Measurements from ENCODE around the gene HCRT.
"Not testable (repeated sequence)": the region's sequence is repeated elsewhere in the genome, so short reads cannot be mapped to it uniquely, and the experiment has no call there.

HCRT gene

GRCh38 chr17:42180411-42180921 is 4.8 kb downstream of the HCRT start:
- no peak for DNase-seq (ENCODE audit: low spot score)
- no peak for FAIRE-seq

- DNase-seq (ENCODE audit: low spot score) = no peak
- FAIRE-seq = no peak
These were observed 5.3 kb downstream of the HCRT start for GRCh38 chr17:42179911-42180410.

DNA sequence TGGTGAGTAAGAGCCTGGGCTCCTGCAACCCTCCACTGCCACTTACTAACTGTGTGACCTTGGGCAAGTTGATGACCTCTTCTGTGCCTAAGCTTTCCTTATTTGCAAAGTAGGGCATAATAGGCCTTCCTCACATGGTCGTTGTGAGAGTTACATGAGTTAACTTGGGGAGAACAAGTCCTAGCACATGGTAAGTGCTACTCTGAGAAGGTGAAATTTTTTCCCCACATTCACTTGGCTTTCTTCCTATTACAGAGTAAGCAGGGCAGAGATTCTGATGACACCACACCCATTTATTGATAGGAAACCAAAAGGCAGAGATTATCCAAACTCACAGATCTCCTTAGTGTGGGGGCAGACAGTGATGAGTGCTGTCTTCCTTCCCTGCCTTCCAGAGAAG is 5.9 kb downstream of the HCRT start:
- FAIRE-seq (no peak), DNase-seq (ENCODE audit: low spot score) (no peak)

DNA sequence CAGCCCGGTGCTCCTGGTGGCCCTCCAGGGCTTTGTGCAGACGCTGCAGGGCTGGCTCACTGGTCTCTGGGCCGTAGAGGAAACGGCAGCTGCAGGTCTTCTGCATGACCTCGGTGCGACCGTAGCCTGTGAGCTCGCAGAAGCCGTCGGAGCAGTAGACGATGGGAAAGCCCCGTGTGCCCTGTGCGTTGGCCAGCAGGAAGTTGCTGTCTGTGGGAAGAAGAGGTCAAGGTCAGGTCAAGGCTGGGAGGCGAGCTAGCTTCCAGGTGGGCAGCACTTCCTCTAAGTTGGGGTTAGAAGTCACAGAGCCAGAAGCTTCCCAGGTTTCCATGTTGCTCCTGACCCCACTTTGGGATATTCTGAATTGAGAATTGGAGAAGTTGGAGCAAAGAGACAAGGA is 6.4 kb downstream of the HCRT start:
- no peak for FAIRE-seq
- DNase-seq (ENCODE audit: low spot score) = no peak

DNA sequence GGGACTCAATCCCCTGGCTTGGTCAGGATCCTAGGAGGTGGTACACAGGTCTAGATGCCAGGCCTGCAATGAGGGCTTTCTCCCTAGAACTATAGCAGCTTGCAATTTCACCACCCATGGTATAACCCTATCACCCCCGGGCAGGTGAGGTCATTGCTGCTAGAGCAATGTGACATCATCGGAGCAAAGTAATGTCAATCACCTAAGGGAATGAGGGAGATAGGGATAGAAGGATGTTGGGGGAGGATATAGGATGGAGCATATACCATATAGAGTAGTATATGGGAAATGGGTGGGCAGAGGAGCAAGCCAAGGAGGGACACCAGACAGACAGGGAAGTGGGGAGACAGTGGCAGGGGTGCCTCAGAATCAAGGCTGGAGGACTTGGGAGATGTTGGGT is 7.6 kb downstream of the HCRT start:
- FAIRE-seq = no peak

DNA sequence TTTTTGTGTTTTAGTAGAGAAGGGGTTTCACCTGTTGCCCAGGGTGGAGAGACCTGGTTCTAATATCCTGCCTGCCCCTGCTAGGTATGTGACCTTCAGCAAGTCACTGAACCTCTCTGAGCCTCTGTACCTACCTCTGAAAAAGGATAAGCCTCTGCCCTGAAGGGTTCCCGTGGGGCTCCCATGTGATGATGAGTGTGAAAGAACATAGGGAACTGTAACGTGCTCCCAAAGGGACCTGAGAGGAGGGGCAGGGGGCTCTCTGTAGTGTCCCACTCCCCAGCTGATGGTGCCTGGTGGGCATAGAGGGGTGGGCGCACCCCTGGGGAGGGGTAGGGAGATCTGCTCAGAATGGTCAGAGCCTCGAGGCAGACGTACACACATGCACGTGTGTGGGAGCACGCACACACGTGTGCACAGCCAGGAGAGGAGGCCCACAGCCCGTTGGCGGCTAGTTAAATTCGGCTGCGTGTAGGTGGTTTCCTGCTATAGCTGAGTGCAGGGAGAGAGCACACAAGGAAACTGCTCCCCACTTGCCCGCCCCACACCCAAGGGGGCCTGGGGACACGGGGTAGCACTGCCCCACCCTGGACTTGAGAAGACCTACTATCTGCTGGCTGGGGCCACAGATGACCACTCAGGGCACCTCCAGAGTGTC is 11.0 kb downstream of the HCRT start:
- DNase-seq (ENCODE audit: low spot score) (no peak), FAIRE-seq (no peak)

More for the DNA sequence above, 7.6 kb downstream of the HCRT start:
- no peak for DNase-seq (ENCODE audit: low spot score)

- no peak for FAIRE-seq
- no peak for DNase-seq (ENCODE audit: low spot score)
These were observed 13.4 kb downstream of the HCRT start for GRCh38 chr17:42171831-42172230.

DNA sequence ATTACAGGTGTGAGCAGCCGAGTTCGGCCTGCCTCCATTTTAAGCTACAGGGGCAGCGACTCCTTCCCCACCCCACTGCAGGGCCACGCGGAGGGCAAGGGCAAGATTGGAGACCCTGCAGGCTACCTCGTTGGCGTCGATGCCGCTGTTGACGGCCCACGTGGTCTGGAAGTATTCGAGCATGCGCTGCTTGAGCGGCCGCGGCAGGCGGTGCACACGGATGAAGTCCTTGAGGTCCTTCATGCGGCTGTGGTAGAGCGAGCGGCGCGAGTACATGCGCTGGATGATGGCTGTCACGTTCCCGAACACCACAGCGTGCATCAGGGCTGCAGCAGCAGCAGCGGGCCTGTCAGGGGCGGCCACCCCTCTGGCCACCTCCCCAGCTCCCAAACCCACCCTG is 15.9 kb downstream of the HCRT start:
- FAIRE-seq (no peak), DNase-seq (ENCODE audit: low spot score) (no peak)

DNA sequence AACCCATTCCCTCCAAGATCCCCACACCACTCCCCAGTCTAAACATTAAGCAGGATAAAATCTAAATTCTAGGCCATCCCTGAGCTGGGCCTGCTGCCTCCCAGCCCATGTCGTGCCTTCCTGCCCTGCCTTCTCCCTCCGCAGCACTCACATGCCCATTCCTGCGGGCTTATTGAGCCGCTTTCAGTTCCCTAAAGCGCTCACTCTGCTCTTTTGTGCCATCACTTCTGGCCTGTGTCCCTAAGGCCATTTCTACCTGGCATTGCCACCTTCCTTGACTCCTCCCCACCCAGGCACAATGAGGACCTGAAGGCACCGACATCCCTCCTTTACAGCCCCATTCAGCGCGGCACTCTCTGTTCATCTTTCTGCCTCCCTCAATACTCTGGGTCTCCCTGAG is 17.4 kb downstream of the HCRT start:
- no peak for DNase-seq (ENCODE audit: low spot score)

GRCh38 chr17:42166196-42166763 is 19.0 kb downstream of the HCRT start:
- no peak for DNase-seq (ENCODE audit: low spot score)
- no peak for FAIRE-seq

More for the DNA sequence above, 17.4 kb downstream of the HCRT start:
- FAIRE-seq = no peak

GRCh38 chr17:42165751-42166150 is 19.5 kb downstream of the HCRT start:
- no peak for DNase-seq (ENCODE audit: low spot score)
- no peak for FAIRE-seq

- no peak for DNase-seq (ENCODE audit: low spot score)
- FAIRE-seq = no peak
These were observed 21.4 kb downstream of the HCRT start for GRCh38 chr17:42163696-42164407.

GRCh38 chr17:42163113-42163512 is 22.1 kb downstream of the HCRT start:
- FAIRE-seq = no peak

DNA sequence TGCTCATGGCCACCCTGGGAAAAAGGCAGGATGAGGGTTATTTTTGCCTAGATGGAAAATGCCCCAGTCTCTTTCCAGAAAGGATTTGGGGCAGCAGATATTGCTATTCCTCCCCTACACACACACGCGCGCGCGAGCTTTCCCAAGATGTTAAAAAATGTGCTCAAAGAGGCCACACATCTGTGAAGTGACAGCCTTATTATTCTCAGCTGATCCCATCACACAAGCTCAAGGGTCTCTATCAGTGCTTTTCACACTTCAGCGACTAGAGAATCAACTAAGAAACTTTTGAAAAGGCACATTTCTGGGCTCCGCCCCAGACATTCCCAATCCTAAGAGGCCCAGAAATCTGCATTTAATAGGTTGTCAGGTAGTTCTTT is 24.7 kb downstream of the HCRT start:
- no peak for FAIRE-seq

More at GRCh38 chr17:42163113-42163512, 22.1 kb downstream of the HCRT start:
- DNase-seq (ENCODE audit: low spot score) = no peak

DNA sequence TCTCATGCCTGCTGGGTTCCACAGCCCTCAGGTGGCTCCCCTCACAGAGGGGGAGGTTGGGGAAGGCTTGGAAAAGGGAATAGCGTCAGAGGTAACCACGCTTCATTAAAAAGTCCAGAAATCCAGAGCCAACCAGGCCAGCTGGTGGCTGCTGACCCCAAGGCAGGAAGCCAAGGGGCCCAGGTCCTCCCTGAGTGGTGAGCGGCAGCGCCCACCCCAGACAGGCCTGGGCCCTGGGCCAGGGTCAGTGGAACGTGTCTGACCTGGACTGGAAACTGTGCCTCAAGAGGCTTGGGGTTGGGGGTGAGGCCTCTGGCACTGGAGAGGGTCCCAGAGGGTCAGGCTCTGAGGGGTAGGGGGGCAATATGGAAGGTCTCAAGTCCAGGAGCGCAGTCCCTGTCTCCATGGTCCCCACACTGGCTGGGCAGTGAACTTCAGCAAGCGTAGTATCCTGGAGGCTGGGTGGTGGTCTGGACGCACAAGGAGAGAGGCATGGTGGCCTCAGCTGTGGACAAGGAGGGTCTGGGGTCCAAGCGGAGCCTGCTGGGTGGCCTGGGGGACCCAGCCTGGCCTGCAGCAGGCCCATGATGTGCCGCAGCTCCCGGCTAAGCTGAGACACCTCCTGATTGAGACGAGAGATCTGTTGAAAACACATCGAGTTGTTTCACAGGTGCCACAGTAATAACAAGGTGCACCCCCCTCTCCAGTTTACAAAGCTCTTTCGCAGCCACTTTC is 25.3 kb downstream of the HCRT start:
- FAIRE-seq = no peak

More for the DNA sequence above, 24.7 kb downstream of the HCRT start:
- DNase-seq (ENCODE audit: low spot score) = no peak

DNA sequence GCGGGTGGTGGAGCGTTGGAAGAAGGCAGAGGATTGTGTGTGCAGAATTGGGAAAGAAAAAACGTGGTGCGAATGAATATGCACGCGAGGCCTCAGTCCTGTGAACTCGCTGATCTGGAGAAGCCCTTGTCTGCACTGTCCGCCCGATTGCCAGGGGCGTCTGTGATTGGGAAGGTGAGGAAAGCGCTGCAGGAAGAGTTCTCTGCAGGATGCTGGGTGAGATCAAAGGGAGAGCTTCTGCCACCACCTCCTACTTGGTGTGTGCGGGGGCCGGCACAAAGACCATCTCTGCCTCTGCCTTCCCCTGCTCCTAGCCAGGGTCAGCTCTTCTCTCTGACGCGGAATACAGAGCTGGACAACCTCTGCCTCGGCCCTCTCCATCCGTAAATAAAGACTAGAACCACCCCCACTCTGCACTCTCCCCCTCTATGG is 29.6 kb downstream of the HCRT start:
- no peak for FAIRE-seq

More for the DNA sequence above, 25.3 kb downstream of the HCRT start:
- no peak for DNase-seq (ENCODE audit: low spot score)

GRCh38 chr17:42153919-42154742 is 31.1 kb downstream of the HCRT start:
- no peak for FAIRE-seq
- DNase-seq (ENCODE audit: low spot score) = peak; percentile 5

More for the DNA sequence above, 29.6 kb downstream of the HCRT start:
- no peak for DNase-seq (ENCODE audit: low spot score)

GRCh38 chr17:42146911-42147607 is 38.2 kb downstream of the HCRT start:
- no peak for FAIRE-seq

GRCh38 chr17:42143138-42143537 is 42.1 kb downstream of the HCRT start:
- DNase-seq (ENCODE audit: low spot score); FAIRE-seq: not testable (repeated sequence)

More at GRCh38 chr17:42146911-42147607, 38.2 kb downstream of the HCRT start:
- no peak for DNase-seq (ENCODE audit: low spot score)

GRCh38 chr17:42142371-42142896 is 42.8 kb downstream of the HCRT start:
- FAIRE-seq (no peak), DNase-seq (ENCODE audit: low spot score) (no peak)
